HG03108 (cell line): ENCODE measurements around the gene THEM5.
"Not testable (repeated sequence)": the region's sequence is repeated elsewhere in the genome, so short reads cannot be mapped to it uniquely, and the experiment has no call there.

ENCODE experiments used
- ATAC-seq: cut with Tn5 transposase; IDR thresholded peaks from one replicate; pipeline ENCODE4 v1.9.1; 2021; ENCODE audit warnings: moderate library complexity; ENCODE audit not compliant: unreplicated experiment

THEM5 gene

DNA sequence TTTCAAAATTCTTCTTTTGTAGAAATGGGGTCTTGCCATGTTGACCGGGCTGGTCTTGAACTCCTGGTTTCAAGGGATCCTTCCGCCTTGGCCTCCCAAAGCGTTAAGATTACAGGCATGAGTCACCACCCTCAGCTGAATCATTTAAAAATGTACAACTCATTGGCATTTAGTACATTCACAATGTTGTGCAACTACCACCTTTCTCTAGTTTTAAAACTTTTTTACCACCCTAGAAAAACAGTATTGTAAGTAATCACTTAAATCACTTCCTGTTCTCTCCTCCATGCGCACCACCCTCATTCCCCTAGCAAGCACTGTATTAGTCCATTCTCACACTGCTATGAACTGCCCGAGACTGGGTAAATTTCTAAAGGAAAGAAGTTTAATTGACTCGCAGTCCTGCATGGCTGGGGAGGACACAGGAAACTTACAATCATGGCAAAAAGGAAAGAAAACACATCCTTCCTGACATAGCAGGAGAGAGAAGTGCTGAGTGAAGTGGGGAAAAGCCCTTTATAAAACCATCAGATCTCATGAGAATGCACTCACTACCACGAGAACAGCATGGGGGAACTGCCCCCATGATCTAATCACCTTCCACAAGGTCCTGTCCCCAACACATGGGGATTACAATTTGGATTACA is 14.4 kb upstream of the THEM5 start:
- no peak for ATAC-seq

DNA sequence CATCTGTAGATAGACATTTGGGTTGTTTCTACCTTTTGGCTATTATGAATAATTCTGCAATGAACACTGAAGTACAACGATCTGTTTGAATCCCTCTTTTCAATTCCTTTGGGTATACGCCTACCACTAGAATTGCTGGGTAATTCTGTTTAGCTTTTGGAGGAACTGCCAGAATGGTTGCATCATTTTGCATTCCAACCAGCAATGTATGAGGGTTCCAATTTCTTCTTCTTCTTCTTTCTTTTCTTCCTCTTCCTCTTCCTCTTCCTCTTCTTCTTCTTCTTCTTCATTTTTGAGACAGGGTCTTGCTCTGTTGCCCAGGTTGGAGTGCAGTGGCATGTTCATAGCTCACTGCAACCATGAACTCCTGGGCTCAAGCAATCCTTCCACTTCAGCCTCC is 13.8 kb upstream of the THEM5 start:
- ATAC-seq, result no peak

DNA sequence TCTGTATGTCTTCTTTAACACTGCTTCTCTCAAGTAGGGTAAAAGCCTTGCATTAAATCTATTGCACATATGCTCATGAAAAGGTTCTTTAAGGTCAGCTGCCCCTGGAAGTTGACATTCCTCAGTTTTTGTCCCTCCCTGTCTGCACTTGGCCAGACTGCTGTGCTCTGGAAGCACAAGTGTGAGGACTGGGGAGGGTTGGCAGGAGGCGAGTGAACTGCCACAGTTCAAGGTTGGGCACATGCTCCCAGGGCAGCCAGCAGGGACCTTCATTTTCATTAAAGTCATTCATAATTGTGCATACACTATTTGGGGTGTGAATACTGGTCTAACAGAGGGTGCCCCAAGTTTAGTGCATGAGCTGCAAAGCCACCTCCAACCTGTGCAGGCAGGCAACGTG is 10.9 kb upstream of the THEM5 start:
- no peak for ATAC-seq

DNA sequence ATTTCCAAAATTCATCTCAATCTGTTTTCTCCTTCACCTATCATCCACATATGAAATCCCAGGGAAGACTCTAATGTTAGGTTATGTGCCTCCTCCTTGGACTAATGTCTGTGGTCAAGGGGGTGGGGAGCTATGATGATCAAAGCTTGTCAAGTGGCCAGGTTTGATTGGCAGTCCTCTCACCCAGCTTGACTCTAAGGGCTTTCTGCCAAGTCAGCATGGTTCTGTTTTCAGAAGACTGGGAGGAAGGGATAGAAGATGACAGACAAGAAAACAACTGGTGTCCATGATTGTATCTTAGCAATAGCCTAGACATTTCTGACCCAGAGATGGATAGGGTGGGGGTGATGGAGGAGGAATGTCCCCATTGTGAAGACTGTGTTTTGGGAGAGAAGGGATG is 9.1 kb upstream of the THEM5 start:
- ATAC-seq, result no peak

DNA sequence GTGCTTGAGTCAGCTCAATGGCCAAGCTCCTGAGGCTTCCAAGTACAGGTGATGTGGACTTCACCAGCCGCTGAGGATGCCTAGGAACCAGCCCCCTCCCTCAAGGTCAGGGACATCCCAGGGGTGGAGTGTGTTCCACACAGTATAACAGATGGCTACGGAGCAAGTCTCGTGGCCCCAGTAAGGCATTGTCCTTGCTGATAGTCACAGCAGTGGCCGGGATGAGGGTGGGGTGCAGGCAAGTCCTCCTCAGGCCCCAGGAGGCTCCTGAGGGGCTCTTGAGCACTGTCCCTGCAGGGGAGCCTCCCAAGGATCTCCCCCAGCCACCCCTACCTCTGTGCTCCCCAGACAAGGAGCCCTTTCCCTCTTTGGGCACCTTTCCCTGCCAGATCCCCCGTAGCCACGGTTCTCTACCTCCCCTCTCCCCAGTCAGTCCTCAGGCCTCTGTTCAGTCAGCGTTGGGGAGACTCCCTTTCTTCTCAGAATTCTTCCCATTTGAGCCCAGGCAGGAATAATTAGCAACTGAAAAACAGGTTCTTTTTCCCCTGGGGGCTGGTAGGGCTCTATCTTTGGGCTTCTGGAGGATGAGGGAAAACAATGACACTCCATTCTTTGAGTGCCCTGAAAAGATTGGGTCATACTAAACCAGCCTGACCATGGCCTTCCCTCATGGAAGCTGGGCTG is 7.1 kb upstream of the THEM5 start:
- no peak for ATAC-seq

DNA sequence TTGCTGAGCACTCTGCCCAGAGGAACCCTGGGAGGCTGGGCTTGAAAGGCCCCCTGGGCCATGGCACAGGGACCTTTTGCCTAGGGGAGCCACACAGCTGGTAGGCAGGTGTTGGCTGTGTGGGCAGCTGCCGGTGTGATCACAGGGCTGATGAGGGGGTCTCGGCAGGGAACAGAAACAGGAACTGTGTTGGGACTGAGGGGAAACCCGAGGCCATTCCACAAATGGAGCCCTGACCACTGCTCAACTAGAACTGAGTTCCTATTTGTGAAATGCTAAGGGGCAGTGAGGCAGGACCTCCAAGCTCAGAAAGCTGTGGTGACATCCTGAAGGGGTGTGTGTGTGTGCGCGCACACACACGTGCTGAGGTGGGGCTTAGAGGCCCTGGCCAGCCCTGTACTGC is 6.4 kb upstream of the THEM5 start:
- ATAC-seq, result no peak

DNA sequence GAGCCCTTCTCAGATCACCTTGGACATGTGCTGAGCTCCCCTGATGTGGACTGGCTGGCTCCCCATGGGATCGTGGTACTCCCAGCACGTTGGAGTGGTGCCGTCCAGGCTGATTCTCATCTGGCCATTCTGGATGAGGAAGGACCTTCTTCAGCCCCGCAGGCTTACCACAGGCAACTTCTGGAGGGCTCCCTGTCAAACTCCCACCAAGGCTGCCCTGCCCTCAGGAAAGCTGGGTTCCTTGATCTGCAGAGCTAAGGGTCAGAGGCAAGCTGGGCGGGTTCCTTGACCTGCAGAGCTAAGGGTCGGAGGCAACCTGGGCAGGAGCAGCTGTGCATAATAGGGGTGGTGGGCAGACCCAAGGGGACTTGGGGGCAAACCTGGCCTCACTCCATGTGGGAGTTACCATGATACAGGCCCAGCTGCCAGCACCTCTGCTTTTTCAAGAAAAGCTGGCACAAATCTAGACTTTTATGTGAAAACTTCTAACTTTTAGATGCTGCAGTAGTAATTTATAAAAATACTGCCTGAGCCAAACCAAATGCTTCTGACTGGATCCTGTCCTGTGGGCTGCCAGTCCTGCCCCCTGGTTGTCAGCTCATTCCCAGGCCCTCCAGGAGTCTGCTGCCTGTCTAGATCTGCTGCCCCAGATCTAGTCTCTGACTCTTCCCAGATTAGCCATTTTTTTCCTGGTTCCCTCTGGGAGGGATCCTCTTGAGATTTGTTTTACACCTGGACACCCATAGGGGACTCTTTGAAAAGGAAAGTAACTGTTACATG is 5.6 kb upstream of the THEM5 start:
- ATAC-seq, result no peak

DNA sequence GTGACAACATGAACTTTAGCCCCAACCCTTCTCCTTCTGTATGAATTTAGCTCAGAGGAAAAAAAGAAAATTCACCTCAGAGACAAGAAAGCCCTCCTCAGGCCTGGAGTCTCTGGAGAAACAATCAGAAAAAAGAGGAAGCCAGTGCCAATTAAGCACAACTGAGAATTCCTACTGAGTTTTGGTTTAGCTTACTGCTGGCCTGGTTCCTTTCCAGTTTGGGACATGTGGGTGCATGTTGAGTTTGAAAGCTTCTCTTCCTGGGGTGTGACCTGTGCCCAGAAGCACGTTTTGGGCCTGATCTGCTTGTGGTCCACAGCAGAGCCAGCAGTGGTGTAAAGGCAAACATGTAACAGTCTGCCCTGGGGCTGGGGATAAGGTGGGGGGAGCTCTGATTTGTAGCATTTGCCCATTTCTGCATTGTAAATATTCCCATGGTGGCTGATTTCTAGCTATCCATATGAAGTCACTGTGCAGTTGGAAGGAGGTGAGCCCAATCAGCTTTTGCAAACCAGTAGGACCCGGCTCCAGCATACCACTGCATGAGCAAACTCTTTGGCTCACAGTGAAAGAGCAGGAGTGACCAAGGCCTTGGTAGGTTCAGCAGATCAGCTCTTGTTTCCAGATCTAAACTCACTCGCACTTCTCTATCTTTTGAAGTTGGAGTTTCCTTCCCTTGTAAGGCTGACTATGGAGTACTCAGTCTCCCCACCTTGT is 4.7 kb upstream of the THEM5 start:
- no peak for ATAC-seq

DNA sequence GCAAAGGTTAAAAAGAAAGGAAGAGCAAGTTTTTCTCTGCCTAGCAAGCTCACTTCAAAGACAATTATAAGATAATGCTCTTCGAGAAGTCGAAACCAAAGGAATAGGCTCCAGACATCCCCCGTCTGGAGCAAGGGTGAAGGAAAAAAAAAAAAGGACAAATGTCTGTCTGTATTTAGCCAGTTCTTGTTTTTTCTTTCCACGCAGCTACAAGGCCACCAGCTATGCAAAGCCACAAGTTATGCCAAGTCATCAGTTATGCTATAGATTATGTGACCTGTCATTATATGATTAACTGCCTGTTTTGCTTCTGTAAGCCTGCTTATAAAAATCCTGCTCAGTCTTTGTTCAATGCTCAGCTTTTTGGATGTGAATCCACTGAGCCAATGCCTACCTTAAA is 2.4 kb upstream of the THEM5 start:
- ATAC-seq, result no peak

DNA sequence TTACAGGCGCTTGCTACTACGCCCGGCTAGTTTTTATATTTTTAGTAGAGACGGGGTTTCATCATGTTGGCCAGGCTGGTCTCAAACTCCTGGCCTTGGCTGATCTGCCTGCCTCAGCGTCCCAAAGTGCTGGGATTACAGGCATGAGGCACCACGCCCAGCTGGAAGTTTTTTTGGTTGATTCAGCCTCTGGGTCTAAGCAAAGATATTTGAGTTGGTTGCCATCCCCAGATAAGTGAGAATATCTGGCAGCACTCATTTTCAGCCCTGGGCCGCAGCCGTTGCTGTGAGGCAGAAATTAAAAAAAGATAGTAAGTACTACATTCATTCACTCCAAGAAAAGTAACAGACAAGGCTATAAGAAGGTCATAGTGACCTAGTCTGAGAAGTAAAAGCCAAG is 2.0 kb upstream of the THEM5 start:
- ATAC-seq, result not testable (repeated sequence)

DNA sequence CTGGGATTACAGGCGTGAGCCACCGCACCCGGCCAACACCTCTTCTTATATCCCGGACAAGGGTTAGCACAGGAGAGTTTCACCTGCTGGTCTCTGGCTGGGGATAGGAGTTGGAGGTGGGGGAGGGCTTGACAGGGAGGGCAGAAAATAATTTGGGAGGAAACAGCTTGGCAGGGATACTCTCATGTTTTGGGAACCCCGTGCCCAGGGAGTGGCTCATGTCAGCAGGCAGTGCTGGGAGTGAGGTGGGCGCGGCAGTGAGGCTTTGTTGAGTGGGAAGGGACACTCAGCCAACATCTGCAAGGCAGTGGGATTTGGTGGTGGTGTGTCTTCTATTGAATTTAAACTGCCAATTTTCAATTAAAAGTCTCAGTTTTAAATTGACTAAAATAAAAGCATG is 1.1 kb upstream of the THEM5 start:
- ATAC-seq, result no peak

DNA sequence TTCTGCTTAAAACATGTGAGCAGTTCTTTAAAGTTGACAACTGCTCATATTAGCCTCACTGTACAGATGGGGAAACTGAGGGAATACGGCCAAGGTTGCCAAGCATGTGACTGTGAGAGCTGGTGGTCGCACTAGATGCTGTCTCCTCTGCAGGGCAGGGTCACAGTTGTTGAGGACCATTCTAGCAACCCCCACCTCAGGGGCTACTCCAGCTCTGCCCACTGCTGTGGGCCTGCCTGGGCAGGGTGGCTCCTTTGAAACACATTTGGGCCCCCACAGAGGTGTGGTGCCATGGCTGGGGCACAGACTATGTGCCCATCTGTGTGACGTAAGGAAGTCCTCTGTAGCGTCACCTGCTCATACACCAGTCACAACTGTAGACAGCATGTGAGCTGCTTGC is 779 bp downstream of the THEM5 start:
- ATAC-seq, result no peak

DNA sequence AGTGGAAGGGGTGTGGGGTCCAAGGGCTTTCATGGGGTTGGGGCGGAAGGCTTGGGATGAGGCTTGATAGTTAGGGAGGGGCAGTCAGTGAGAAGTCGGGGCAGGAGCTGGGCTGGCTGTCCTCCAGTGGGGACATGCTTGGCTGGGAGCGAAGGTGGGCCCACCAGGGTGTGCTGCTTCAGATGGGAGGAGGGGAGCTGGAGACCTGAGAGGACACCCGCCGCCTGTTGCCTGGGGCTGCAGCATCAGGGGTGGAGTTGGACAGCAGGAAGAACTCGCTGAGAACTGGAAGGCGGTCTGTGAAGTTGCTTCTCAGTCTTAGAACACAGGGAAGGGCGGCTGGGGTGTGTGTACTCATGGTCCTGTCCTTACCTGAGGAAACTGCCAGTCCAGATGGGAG is 1.6 kb downstream of the THEM5 start:
- no peak for ATAC-seq

DNA sequence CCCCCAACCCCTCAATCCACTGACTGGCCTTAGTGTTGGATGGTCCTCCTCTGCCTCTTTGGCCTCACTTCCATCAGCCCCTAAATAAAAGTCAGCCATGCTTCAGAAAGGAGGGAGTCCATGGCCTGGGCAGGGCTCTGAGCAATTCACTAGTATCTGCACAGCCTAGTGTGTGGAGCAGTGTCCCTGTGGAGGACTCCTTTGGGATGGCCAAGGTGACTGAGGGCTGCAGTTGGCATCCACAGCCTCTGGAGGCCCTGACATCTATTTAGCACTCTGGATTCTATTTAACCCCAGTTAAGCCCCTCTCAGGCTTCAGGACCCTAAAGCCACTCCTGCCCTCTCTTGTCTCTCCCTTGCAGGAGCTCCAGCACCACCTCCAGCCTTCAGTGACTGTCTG is 3.6 kb downstream of the THEM5 start:
- no peak for ATAC-seq

DNA sequence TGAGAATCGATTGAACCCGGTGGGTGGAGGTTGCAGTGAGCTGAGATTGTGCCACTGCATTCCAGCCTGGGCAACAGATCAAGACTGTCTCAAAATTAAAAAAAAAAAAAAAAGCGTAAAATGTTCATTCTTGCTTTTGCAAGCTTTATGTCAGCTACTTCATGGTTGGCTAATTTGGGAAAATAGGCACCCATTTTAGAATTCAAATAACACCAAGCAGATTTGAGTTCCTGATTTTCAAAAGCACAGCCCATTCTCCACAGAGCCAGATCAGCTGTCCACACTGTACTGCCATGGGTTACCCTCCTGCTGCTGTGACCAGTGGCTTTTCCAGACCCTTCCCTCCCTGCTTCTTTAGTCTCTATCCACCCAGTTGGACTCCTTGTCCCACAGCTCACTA is 4.4 kb downstream of the THEM5 start:
- ATAC-seq, result no peak

DNA sequence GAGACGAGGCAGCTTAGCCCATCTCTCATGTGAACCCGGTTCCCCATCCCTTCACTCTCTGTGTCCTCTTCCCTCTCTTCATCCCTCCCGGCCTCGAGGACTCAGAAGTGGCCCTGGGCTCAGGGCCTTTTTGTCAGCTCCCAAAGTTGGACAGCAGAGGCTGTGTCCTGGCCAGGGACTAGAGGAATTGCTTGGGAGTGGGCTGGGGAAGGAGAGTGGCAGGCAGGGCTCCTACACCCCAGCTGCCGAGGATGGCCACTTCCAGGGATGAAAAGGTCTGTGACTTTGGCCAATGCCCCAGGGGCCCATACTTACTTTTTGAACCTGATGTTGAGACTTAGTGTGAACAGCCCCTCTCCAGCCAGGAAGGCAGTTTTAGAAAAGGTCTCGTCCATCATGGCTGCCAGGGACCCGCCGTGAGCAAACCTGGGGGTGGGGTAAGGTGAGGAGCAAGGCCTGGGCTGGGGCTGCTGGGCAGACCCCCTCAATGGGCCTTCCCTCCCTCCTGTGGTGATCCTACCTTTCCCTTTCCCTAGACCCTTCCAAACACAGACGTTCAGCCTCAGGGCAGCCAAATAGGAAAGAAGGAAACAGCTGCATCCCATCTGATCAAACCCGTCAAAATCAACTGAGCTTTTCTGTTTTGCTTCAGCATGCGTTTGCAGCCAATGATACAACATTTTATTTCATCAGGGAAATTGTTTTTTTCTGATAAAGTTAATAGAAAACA is 5.5 kb downstream of the THEM5 start:
- no peak for ATAC-seq

DNA sequence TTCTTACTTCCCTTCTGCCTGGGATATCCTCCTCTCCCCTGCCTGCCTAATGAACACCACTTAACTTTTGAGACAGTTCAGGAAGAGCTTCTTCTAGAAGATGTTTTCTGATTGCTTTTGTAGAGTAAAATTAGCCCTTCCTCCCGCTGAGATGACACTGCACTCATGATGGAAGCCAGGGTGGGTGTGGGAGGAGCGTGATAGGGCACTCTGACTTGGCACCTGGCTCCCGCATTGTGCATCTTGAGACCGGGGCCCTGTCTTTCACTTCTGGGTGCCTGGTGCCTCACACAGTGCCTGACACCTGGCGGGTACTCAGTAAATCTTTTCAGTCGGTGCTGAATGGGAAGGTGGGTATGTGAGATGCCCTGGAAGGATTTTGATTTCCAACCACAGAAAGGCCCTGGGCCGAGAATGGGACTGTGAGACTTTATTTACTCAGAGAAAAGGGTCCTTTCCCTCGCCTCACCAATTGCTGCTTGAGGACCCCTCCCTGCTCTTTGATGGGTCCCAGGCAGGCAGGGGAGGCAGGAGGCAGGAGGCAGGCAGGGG is 6.8 kb downstream of the THEM5 start:
- ATAC-seq, result no peak

DNA sequence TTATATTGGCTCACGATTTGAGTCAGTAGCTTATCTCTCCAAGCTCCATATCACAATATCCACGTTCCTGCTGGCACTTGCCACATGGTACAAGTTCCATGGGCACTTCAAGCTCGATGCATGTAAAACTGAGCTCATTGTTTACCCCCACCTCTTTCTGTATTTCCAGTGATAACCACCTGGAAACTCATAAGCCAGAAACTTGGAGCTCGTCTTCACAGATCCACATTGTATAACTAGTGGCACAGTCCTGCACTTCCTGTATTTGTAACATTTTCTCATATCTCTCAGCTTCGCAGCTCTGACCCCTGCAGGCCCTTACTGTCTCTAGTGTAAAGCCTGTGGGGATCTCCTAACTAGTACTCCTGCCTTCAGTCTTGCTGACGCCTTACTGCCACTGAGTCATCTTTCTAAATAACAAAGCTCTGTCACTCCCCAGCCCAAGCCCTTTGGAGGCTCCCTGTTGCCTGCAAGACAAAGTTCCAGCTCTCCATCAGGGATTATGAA is 7.4 kb downstream of the THEM5 start:
- ATAC-seq, result no peak

DNA sequence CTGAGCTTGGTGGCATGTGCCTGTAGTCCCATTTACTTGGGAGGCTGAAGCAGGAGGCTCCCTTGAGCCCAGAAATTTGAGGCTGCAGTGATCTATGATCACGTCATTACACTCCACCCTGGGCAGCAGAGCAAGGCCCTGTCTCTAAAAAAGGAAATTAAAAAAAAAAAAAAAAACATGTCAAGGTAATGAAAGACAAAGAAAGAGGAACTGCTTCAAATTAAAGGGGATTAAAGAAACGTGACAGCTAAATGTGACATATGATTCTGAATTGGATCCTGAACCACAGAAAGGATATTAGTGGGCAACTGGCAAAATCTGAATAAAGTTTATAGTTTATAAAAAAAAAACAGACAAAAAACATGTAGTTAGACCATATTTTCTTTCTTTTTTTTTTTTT is 10.1 kb downstream of the THEM5 start:
- ATAC-seq, result no peak

DNA sequence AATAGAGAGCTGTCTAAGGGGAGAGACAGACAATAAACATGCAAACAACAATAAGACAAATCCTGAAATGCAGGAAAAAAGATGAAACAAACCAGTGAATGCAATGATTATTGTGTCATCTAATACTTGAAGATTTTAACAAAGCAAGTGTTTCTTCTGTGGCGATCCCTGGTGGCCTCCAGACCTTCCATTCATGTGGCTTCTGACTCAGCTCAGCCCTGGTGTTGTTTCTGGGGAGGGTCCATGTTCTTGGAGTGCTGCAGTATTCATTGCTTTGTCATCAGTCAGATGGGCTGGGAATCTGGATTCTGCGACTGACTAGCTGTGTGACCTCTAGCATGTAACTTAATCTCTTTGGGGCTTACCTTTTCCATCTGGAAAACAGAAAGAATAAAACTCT is 12.4 kb downstream of the THEM5 start:
- no peak for ATAC-seq
